ENCODE measurements around the gene CDC20. TPM values are rescaled to one million over a fixed set of nuclear protein-coding genes. Genes with fewer than 3 reads are reported as not detected.

CDC20 gene
- total and polyA plus RNA-seq, 10 of the 15 experiments (the other 5 are each of a cell fraction or from before 2014, with no cell fraction given), result 36.3 to 347 (median 150) TPM

- TF ChIP-seq CEBPZ (IDR thresholded peaks at IDR 0.05; ENCODE audit: low read depth, low read length), result no peak
- TF ChIP-seq SMAD5 (IDR thresholded peaks at IDR 0.05; ENCODE audit: low read depth), result 0 out of 2 replicates have a peak, but pooled peaks have one; percentile 63
- TF ChIP-seq MXI1 (IDR thresholded peaks at IDR 0.05; ENCODE audit: low read depth, low read length), result peak; percentile 100
- TF ChIP-seq MAX (IDR thresholded peaks at IDR 0.05; ENCODE audit: low read depth, low read length), result peak; percentile 92
- no peak for TF ChIP-seq ATF2 (IDR thresholded peaks at IDR 0.05; ENCODE audit: low read length)
- TF ChIP-seq E2F4 (IDR thresholded peaks at IDR 0.05; ENCODE audit: low read depth, low read length), result peak; percentile 98
- peak; percentile 91 for TF ChIP-seq POLR2A (IDR thresholded peaks at IDR 0.05; ENCODE audit: low read depth, low read length)
- TF ChIP-seq RELB (IDR thresholded peaks at IDR 0.05; ENCODE audit: low read depth), result peak; percentile 43; the same call in 1 of the 2 replicates
- TF ChIP-seq MYB (IDR thresholded peaks at IDR 0.05; ENCODE audit: borderline replicate concordance, low read depth, low read length), result peak; percentile 83
- TF ChIP-seq ZBTB11 (CRISPR knock-in tag; IDR thresholded peaks at IDR 0.05), result no peak
Measured at GRCh38 chr1:43358746-43359693, at the start of gene CDC20 (continued).

Data from GM12878 (cell line).